Left colon (tissue), 2 donors: ENCODE measurements around the gene FAM170B. TPM values are rescaled to one million over a fixed set of nuclear protein-coding genes. Genes with fewer than 3 reads are reported as not detected.
A peak's percentile ranks its signal among the peaks of the same experiment; 100 is the strongest.

Experiments
- ATAC-seq: fragments of 200-7000 bp; cut with Tn5 transposase; one replicate; pipeline ENCODE4 v1.9.1; 2020; ENCODE audit warnings: mild to moderate bottlenecking, moderate library complexity
- DNase-seq, 2 donors: peaks; one replicate each; pipeline ENCODE4 v3.0.0-alpha.2; 2020
- intact Hi-C, 2 donors: fragments of 100-400 bp; cut with DNase I in 1 of 2; cut with micrococcal nuclease in 1 of 2; formaldehyde crosslinking; loops; one replicate each; pipeline versions ENCODE4 v1.11.2 to v1.14.0; 2022; cut with DNase I, micrococcal nuclease
- total RNA-seq, 2 donors: library from RNA; stranded (reverse); fragmentation: NEBNext Ultra II Directional; extraction: Animal tissue kit (Norgen Biotek cat#: 25700); gene quantifications; one replicate each; pipeline ENCODE4 v1.2.1, GENCODE V29; 2021
- donor health status: DM: no; HTN: no; CAD: no.
- donor health status: DM: yes; HTN: yes; CAD: no.

FAM170B gene
- total RNA-seq, 2 donors from 2014 or later, result not detected

- intact Hi-C loops, result no loop called here
- no peak for ATAC-seq
- DNase-seq, result peak in 1 of 2 donors; percentile 16
Measured at GRCh38 chr10:49138361-49138891, 4.6 kb upstream of the FAM170B start.

- ATAC-seq, result no peak
- DNase-seq, result no peak
- intact Hi-C loops, result no loop called here
Measured at GRCh38 chr10:49136525-49136924, 2.7 kb upstream of the FAM170B start.

- DNase-seq (no peak), ATAC-seq (no peak)
- intact Hi-C loops, result no loop called here
Measured at GRCh38 chr10:49135575-49136313, 1.9 kb upstream of the FAM170B start.

- ATAC-seq (no peak), DNase-seq (no peak)
- intact Hi-C loops, result no loop called here
Measured at GRCh38 chr10:49134327-49134726, 506 bp upstream of the FAM170B start.

DNA sequence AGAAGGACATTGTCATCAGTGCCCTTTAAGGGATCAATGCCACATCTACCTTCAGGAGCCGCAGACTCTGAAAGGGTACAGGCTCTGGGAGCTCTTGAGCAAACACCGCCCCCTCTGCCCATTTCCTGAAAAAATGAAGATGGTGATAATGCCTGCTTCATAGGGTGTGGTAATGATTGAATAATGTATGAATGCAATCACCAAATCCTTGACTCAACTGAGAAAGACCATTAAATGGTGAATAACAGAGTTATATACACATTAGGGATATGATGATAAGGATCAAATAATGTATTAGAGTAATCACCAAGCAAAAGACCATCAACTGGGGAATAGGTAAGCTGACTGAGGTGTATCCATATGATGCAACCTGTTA, 1.5 kb downstream of the FAM170B start:
- no peak for ATAC-seq
- no peak for DNase-seq
- intact Hi-C loops, result no loop called here

GRCh38 chr10:49131507-49132361, 2.1 kb downstream of the FAM170B start:
- peak in 1 of 2 donors; percentile 15 for DNase-seq

GRCh38 chr10:49129376-49129775, 4.4 kb downstream of the FAM170B start:
- DNase-seq (no peak), ATAC-seq (no peak)
- intact Hi-C loops, result no loop called here

More at GRCh38 chr10:49131507-49132361, 2.1 kb downstream of the FAM170B start:
- intact Hi-C loops, result no loop called here
- no peak for ATAC-seq

- no peak for ATAC-seq
- intact Hi-C loops, result no loop called here
- no peak for DNase-seq
Measured at GRCh38 chr10:49128854-49129253, 5.0 kb downstream of the FAM170B start.

DNA sequence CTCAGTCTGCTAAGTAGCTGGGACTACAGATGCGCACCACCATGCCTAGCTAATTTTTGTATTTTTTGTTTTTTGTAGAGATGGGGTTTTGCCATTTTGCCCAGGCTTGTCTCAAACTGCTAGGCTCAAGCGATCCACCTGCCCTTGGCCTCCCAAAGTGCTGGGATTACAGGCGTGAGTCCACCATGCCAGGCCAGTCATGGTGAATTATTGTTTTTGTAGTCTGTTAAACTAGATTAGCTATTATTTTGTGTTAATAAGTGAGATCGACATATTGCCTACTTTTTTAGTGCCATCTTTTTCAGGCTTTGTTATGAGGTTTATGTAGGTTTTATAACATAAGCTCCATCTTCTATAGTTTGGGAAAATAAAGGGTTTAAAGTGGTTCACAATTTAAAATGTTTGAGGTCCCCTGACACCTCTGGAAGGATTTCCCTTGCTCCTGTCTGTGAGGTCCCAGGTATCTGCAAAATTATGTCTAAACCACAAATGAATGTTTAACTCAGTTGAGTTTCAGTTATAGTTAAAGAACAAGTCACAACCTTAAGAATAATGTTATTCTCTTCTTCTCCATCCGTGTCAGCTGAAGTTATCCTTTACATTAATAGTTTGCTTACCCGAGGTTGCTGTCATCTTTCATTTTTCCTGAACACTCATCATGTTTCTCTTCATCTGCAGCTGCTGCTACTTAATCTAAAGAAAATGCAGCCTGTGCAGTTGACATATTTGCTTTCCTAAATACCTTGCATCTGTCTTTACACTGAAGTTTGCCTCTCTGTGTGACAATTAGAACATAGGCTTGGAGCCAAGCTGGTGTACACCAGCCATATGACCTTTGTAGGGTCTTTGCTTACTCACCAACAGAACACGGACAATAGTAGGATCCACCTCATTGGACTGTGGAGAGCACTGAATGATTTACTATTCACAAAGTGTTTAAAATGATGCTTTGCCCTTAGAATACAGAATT, 9.6 kb downstream of the FAM170B start:
- DNase-seq, result no peak
- no peak for ATAC-seq
- intact Hi-C loops, result no loop called here

DNA sequence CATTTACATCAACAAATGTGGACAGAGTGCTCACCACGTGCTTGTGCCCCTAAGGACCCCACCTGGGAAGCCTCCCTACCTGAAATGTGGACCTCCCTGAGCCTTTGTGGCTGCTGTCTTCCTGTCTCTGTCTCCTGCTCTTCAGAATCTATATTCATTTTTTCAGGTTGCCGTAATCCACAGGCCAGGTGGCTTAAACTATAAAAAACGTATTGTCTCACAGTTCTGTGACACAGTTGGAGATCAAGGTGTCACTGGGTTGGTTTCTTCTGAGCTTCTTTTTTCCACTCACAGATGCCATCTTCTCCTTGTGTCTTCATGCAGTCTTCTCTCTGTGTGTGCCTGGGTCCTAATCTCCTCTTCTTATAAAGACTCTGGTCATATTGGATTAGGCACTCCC, 12.9 kb downstream of the FAM170B start:
- ATAC-seq, result no peak
- intact Hi-C loops, result no loop called here
- no peak for DNase-seq

DNA sequence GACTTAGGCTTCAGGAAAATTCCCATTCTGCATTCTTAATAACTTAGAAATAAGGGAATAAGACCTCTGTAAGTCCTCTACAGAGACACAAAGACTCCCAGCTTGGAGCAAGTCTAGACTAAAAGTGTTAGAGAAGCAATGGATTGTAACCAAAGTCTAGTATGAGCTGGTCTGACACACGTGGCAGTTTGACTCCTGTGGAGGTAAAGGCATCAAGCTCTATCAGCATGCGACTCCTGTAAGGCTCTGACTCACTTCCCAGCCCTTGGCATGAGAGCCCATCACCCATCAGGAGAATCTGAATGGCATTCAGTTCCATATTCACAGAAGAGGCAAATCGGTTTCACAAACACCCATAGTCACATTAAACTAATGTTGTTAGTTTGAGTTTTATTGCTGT, 14.1 kb downstream of the FAM170B start:
- intact Hi-C loops, result no loop called here
- no peak for ATAC-seq
- DNase-seq, result no peak

DNA sequence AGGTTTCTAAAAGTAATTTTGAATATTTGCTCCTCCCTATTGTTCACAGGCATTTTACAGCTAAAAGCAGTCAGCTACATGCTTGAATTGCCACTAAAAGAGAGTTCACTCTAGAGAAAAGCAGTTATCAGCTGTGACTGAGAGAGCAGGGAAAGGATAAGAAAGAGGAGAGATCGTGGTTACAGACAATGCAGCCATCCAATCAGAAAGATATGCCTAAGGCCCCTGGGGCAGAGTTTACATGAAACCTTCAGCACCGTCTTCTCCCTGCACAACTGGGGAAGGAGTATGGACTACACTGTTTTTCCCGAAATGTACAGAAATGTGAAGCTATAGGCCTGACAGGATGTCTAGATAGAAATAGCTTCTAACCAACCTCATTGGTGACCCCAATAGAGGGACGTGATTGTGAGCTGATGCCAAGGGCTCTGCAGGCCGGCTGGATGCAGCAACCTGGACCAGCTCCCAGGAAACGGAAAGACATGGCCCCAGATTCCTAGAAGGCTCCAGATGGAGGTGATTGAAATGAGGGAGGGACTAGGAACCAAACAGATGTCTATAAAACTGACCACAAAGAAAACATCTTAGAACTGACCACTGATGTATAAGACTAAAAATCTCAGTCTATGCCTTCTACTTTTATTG, 15.3 kb downstream of the FAM170B start:
- no peak for ATAC-seq
- intact Hi-C loops, result no loop called here
- no peak for DNase-seq

GRCh38 chr10:49117376-49118070, 16.3 kb downstream of the FAM170B start:
- DNase-seq (no peak), ATAC-seq (no peak)
- intact Hi-C loops, result no loop called here

DNA sequence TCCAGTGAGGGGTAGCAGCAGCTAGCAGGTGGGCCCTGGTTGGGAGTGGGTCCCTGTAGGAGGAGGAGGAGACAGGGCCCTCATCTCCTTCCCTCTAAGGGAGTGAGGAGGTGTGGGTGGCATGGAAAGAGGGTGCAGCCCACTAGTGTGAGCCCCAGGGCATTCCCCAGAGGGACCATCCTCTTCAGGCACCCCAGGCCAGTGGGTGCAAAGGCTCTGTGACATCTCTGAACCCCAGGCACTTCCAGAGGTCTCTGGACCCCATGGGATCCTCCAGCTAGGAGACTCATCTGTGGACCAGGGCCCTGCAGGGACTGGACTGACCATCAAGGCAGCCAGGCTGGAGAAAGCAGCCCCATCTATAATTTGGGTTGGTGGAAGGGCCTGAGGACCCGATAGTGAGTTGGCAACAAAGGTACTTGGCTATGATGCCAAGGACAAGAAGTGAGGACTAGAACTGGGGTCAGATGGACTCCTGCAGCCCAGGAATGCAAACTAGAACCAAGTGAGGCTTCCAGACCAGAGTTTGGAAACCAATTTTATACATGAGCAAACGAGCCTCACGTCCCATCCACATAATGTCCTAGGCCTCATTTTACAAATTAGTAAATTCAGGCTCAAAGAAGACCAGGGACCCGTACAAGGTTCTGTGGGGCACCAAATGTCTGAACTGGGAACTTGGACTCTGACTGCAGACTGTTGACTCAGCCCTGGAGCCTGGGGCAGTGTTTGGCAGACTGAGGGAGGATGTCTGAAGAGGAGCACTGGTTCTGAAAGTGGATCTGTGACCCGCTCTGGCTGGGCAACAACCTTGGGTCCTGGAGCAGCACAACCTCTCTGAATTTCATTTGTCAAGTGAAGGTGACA, 17.1 kb downstream of the FAM170B start:
- intact Hi-C loops, result no loop called here
- ATAC-seq (no peak), DNase-seq (no peak)

GRCh38 chr10:49115796-49116508, 17.9 kb downstream of the FAM170B start:
- intact Hi-C loops, result no loop called here
- no peak for ATAC-seq
- DNase-seq, result no peak

GRCh38 chr10:49115015-49115795, 18.6 kb downstream of the FAM170B start, which contains the start of gene VSTM4:
Gene VSTM4, minus strand, starts transcription at chr10:49115522. Its CDS starts 37 bp downstream, at chr10:49115485.
- ATAC-seq (no peak), DNase-seq (no peak)
- intact Hi-C loops, result no loop called here
